K562 (cell line): ENCODE measurements around the gene MUSTN1.

ENCODE experiments used
- CEBPB ChIP-seq: fragments of 450-650 bp; IDR thresholded peaks from 2 replicates; pipeline ENCODE4 v1.6.1; 2016; ENCODE audit warnings: missing genetic modification characterization, missing compliant biosample characterization
- FOS ChIP-seq: IDR thresholded peaks from 3 replicates; pipeline ENCODE4 v1.6.1; 2011; ENCODE audit not compliant: insufficient read length; ENCODE audit errors: extremely low read depth
- KAT7 ChIP-seq: sonication (generic); formaldehyde crosslinking; IDR thresholded peaks from 2 replicates; pipeline ENCODE4 v1.8.0; 2022; ENCODE audit warnings: missing genetic modification reagents, mild to moderate bottlenecking, borderline replicate concordance
- MYBL2 ChIP-seq, 2 experiments: fragments of 450-650 bp in 1 of 2; sonication (generic) in 1 of 2; formaldehyde crosslinking in 1 of 2; IDR thresholded peaks; 2 replicates each; pipeline versions ENCODE4 v1.6.1 to v1.8.1; 2017 to 2022; ENCODE audit warnings: borderline replicate concordance in 1 of 2, inconsistent platforms in 1 of 2, low read depth in 1 of 2, mild to moderate bottlenecking in 1 of 2, missing genetic modification reagents in 1 of 2, moderate library complexity in 1 of 2
- NONO ChIP-seq, 2 experiments: fragments of 200-400 bp in 1 of 2; fragments of 450-650 bp in 1 of 2; formaldehyde crosslinking in 1 of 2; IDR thresholded peaks; 2 replicates each; pipeline ENCODE4 v1.6.1; 2017; ENCODE audit warnings: low read depth in 2 of 2, mild to moderate bottlenecking in 2 of 2, moderate library complexity in 2 of 2, low read length in 1 of 2
- TGIF2 ChIP-seq: sonication (generic); formaldehyde crosslinking; IDR thresholded peaks from 2 replicates; pipeline ENCODE4 v1.8.1; 2022; ENCODE audit warnings: mild to moderate bottlenecking, missing genetic modification reagents, moderate library complexity
- TRIM24 ChIP-seq, 2 experiments: fragments of 450-650 bp; IDR thresholded peaks; 2 replicates each; pipeline ENCODE4 v1.6.1; 2016
- ZNF561 ChIP-seq: fragments of 450-650 bp; formaldehyde crosslinking; conservative IDR thresholded peaks from 2 replicates; pipeline ENCODE4 v1.4.0; 2020; ENCODE audit warnings: mild to moderate bottlenecking, moderate library complexity
- TF ChIP-seq, protein P1 (sequence below): fragments of 450-650 bp; conservative IDR thresholded peaks from 2 replicates; pipeline ENCODE4 v1.6.1; 2016; ENCODE audit warnings: missing genetic modification characterization, low read depth, mild to moderate bottlenecking, missing compliant biosample characterization, moderate library complexity
- TF ChIP-seq, protein P2 (sequence below): IDR thresholded peaks from 2 replicates; pipeline ENCODE4 v1.6.1; 2012; ENCODE audit warnings: low read depth, low read length, improper control_type of control experiment, borderline replicate concordance

DNA sequence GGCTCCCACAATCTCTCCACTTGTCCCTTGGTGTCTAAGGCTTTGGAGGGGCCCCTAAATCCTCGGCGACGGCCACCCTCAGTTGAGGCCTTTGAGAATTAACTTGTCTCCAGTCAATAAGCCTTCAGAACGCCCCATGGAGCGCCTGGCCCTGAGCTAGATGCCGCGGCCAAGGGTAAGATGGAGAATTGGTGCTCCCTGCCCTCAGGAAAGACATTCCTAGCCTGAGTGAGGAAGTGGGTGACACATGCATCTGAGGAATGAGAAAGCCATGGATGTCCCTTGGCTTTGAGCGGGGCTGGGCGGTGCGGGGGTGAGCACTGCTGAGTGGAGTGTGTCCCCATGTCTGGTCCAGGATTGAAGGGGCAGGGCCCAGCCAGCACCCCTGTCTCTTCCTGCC is 17.6 kb downstream of the MUSTN1 start:
- TF ChIP-seq CEBPB (tag) (no peak), NONO (IDR thresholded peaks at IDR 0.05; ENCODE audit: low read depth in 2 of 2, low read length in 1 of 2) (no peak), TGIF2 (no peak), FOS (no peak), TRIM24 (IDR thresholded peaks at IDR 0.05) (no peak), MYBL2 (IDR thresholded peaks at IDR 0.05; ENCODE audit: low read depth) (no peak), MYBL2 (CRISPR knock-in tag; IDR thresholded peaks at IDR 0.05; ENCODE audit: borderline replicate concordance) (no peak), KAT7 (CRISPR knock-in tag) (no peak), ZNF561 (CRISPR knock-in tag) (no peak)
- TF ChIP-seq, protein P1, sequence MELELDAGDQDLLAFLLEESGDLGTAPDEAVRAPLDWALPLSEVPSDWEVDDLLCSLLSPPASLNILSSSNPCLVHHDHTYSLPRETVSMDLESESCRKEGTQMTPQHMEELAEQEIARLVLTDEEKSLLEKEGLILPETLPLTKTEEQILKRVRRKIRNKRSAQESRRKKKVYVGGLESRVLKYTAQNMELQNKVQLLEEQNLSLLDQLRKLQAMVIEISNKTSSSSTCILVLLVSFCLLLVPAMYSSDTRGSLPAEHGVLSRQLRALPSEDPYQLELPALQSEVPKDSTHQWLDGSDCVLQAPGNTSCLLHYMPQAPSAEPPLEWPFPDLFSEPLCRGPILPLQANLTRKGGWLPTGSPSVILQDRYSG (tag): no peak
- TF ChIP-seq, protein P2, sequence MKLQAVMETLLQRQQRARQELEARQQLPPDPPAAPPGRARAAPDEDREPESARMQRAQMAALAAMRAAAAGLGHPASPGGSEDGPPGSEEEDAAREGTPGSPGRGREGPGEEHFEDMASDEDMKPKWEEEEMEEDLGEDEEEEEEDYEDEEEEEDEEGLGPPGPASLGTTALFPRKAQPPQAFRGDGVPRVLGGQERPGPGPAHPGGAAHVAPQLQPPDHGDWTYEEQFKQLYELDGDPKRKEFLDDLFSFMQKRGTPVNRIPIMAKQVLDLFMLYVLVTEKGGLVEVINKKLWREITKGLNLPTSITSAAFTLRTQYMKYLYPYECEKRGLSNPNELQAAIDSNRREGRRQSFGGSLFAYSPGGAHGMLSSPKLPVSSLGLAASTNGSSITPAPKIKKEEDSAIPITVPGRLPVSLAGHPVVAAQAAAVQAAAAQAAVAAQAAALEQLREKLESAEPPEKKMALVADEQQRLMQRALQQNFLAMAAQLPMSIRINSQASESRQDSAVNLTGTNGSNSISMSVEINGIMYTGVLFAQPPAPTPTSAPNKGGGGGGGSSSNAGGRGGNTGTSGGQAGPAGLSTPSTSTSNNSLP: no peak
